Measurements from ENCODE around the gene AIPL1.

Gene AIPL1

GRCh38 chr17:6376931-6377361, 58.0 kb downstream of the AIPL1 start:
- H3K27ac ChIP-seq = peak overlapping the region; percentile 84
- no peak for TF ChIP-seq CTCF (conservative IDR thresholded peaks at IDR 0.05)

- TF ChIP-seq CTCF (conservative IDR thresholded peaks at IDR 0.05) = no peak
- H3K27ac ChIP-seq = no peak overlapping the region
Observed at GRCh38 chr17:6374761-6375312, 60.1 kb downstream of the AIPL1 start.

GRCh38 chr17:6374271-6374691, 60.6 kb downstream of the AIPL1 start:
- no peak overlapping the region for H3K27ac ChIP-seq
- no peak for TF ChIP-seq CTCF (conservative IDR thresholded peaks at IDR 0.05)
